Fibroblast of villous mesenchyme (primary cell): Measurements from ENCODE around the gene SUPT3H. TPM values are rescaled to one million over a fixed set of nuclear protein-coding genes. Genes with fewer than 3 reads are reported as not detected.

Source experiments
- DNase-seq: peaks from one replicate; pipeline ENCODE4 v3.0.0-alpha.2; 2010; ENCODE audit warnings: low read depth
- H3K4me3 ChIP-seq: 2 replicates; pipeline ENCODE4 v1.5.1; 2011; ENCODE audit warnings: low read depth, mild to moderate bottlenecking, low read length
- small RNA-seq: library from RNA; depleted of rRNA; stranded (forward); fragments of <200 nt; gene quantifications from one replicate; pipeline ENCODE3, GENCODE V24; 2012
- total RNA-seq: library from RNA; depleted of rRNA; stranded (reverse); fragments of >200 nt; gene quantifications from 2 replicates; pipeline ENCODE4 v1.2.3, GENCODE V29; 2012
- TF ChIP-seq, protein P1 (sequence below): IDR thresholded peaks from 2 replicates; pipeline ENCODE4 v1.5.1; 2012; ENCODE audit warnings: low read depth, mild to moderate bottlenecking, low read length; ENCODE audit not compliant: insufficient read depth

The SUPT3H gene
- total RNA-seq, 1 donor, result 7.8 TPM

- DNase-seq, result no peak
- TF ChIP-seq, protein P1, sequence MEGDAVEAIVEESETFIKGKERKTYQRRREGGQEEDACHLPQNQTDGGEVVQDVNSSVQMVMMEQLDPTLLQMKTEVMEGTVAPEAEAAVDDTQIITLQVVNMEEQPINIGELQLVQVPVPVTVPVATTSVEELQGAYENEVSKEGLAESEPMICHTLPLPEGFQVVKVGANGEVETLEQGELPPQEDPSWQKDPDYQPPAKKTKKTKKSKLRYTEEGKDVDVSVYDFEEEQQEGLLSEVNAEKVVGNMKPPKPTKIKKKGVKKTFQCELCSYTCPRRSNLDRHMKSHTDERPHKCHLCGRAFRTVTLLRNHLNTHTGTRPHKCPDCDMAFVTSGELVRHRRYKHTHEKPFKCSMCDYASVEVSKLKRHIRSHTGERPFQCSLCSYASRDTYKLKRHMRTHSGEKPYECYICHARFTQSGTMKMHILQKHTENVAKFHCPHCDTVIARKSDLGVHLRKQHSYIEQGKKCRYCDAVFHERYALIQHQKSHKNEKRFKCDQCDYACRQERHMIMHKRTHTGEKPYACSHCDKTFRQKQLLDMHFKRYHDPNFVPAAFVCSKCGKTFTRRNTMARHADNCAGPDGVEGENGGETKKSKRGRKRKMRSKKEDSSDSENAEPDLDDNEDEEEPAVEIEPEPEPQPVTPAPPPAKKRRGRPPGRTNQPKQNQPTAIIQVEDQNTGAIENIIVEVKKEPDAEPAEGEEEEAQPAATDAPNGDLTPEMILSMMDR, result no peak
Observed at GRCh38 chr6:44784195-44784594, 593.5 kb downstream of the SUPT3H start.

DNA sequence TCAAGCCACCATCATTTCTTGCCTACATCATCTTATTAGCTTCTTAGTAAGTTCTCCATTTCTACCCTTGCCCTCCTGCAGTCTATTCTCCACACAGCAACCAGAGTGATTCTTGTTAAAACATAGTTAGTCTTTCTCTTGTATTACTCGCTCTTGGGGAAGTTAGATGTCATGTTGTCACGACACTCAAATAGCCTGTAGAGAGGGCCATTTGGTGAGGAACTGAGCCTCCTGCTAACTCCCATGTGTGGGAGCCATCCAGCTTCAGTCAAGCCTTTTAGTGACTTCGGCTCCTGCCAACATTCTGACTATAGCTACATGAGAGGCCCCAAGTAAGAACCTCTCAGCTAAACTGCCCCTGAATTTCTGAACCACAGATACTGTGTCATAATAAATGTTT is 594.8 kb downstream of the SUPT3H start:
- DNase-seq, result no peak
- H3K4me3 ChIP-seq, result no peak overlapping the region
- TF ChIP-seq, protein P1, result no peak

More at GRCh38 chr6:44784195-44784594, 593.5 kb downstream of the SUPT3H start:
- H3K4me3 ChIP-seq, result no peak overlapping the region

GRCh38 chr6:44781912-44782597 is 595.7 kb downstream of the SUPT3H start:
- no peak overlapping the region for H3K4me3 ChIP-seq
- no peak for DNase-seq
- TF ChIP-seq, protein P1, result no peak

DNA sequence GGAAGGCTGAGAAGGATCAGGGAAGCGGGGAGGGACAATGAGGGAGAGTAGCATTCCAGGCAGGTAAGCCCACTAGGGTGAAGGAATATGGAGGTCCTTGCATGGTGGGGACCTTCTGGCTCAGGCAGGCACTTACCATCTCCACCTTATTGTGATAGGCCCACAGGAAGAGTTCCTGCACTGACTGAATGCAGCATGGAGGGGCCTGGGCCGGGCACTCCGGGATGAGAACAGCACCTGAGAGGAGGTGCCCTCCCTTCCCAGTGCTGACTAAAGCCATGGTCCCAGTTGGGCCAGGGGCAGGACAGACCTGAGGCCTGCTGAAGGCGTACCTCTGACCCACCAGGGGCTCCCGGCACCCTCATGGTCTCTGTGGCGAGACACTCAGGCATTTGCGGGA is 597.6 kb downstream of the SUPT3H start:
- TF ChIP-seq, protein P1, result no peak

DNA sequence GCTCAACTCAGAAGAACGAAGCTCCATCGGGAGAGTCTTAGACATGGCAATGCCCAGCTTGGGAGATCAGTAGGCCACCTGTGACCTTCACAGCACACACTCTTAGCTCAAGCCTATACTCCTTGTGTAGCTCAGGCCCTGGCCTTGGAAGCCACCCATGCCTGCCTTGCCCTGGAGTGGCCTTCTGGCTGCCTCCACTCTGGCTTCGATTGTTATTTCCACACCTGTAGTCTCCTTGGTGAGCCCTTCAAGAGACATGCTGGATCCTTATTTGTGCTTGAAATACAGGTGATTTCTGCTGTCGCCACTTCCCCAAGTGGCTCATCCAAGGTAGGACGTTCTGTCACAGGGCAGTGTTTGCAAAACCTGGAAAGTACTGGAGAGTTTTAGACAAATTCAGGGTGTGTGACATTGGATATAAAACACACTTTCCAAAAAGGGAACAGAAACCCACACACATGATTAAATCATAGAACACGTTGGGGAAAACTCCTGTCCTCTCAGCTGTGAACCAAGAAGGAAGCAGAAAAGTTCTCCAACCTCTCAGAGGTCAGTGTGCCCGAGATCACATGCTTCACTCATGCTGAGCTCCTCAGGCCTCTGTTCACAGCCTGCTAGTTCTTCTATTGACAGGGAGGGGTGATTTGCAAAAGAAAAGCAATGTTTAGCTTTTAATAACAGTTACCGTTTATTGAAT is 598.5 kb downstream of the SUPT3H start:
- TF ChIP-seq, protein P1, result no peak
- H3K4me3 ChIP-seq, result no peak overlapping the region
- no peak for DNase-seq

More for the DNA sequence above, 597.6 kb downstream of the SUPT3H start:
- DNase-seq, result no peak
- no peak overlapping the region for H3K4me3 ChIP-seq

Small RNAs within 50 kb of the gene (small RNA-seq; reads per million reads assigned to genes)
- not detected for gene MIR586

Other genes starting within 250 kb of the SUPT3H start
- 8.6 and 9.7 TPM in 2 replicates for gene RUNX2, start 49.6 kb downstream of the SUPT3H start, total RNA-seq